ENCODE data around the gene KCTD11.

KCTD11 gene

DNA sequence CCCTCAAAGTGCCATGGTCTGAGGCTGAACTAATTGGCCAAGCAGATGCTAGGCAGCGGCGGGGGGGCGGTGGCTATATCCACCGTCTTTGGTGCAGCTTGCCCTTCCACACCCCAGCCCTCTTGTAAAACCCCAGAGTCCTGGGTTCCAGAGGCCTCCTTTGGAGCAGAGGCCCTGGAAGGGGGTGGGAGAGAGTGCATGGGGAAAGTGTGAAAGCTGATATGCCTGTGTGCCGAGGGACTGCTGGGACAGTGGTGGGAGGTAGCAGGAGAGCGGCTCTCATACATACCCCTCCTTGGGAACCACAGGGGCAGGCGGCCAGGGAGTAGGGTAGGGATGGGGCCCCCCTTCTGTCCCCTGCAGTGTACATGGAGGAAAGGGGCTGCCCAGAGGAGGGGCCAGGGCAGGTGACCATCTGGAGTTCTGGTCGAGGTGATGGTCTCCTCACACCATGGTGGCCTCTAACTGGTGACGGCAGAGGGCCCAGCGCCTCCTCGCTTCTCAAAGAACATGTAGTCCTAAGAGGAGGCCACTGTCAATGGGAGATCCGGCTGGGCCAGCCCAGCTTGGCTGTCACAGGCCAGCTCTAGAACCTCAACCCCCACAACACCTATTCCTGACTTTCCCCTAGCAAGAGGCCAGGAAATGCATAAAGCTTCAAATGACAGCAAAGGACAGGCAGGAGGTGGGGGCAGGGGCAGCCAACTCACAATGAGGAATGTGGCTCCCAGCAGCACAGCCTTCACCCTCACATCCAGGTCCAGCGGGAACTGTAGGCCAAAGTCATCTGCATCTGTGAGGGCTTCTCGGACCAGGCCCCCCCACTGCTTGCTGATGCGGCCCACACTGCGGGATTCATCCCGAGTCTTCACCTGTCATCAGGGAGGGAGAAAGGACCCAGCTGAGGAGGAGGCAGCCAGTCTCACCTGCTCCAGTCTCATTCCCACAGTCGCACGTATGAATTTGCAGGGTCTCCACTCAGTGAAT is 38.3 kb downstream of the KCTD11 start:
- TF ChIP-seq, protein P1, sequence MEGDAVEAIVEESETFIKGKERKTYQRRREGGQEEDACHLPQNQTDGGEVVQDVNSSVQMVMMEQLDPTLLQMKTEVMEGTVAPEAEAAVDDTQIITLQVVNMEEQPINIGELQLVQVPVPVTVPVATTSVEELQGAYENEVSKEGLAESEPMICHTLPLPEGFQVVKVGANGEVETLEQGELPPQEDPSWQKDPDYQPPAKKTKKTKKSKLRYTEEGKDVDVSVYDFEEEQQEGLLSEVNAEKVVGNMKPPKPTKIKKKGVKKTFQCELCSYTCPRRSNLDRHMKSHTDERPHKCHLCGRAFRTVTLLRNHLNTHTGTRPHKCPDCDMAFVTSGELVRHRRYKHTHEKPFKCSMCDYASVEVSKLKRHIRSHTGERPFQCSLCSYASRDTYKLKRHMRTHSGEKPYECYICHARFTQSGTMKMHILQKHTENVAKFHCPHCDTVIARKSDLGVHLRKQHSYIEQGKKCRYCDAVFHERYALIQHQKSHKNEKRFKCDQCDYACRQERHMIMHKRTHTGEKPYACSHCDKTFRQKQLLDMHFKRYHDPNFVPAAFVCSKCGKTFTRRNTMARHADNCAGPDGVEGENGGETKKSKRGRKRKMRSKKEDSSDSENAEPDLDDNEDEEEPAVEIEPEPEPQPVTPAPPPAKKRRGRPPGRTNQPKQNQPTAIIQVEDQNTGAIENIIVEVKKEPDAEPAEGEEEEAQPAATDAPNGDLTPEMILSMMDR (conservative IDR thresholded peaks at IDR 0.05; ENCODE audit: low read depth, low read length), result no peak
- no peak overlapping the region for H3K4me3 ChIP-seq (ENCODE audit: low read length)
- DNase-seq (ENCODE audit: low read depth), result no peak

DNA sequence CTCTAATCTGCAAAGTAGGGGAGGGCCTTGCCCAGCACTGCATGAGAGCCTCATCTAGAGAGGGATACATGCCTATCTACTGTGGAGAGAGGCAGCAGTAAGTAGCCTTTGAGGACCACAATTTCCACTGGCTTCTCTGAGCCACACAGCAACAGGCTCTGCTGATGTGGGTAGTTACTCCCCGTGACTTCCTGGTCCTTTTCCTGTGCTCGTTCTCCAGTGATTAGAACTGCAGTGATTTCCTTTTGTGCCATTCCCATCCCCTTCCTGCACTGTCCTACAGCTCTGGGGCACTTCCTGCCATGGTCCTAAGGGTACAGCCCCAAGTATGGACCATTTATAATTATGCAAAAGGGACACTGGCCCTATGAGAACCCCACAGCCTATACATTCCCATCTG is 39.3 kb downstream of the KCTD11 start:
- TF ChIP-seq, protein P1 (conservative IDR thresholded peaks at IDR 0.05; ENCODE audit: low read depth, low read length), result no peak
- no peak for DNase-seq (ENCODE audit: low read depth)
- no peak overlapping the region for H3K4me3 ChIP-seq (ENCODE audit: low read length)

DNA sequence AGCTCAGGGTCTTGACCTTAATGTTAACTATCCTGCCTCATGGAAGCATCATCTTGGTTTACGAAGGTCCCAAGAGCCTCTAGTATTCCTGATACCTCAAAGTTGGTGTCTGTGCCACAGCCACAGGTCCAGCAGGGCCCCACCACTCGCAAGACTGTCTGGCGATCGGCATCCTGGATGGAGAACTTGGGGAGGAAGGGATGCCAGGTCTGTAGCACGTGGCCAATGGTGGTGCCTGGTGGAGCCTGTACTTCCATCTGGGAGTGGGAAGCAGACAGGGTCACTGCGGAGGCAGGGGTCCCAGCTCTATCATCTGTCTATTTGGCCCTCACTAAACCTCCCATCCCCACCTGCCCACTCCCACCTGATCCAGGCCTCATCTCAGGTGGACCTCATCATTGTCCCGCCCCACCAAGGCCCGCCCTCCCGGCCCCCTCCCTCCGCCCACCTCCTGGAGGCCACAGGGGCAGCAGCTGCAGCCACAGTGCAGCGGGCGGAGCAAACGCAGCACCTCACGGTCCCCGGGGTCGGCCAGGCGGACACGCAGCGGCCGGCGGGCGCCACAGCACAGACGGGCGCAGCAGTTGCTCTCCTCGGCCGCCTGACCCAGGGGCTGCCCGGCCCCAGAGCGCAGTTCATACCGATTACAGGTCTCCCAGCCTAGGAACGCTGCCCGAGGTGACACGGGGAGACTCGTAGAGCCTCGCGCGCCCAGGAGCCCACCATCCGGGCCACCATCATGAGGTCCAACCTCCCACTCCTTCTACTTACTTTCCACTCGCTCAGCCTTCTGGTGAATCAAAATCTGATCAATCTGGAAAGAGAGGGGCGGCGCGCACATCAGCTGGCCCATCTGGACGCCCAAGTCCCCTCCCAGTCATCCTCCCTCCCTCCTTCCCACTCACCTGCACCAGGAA is 41.0 kb downstream of the KCTD11 start:
- peak overlapping the region; percentile 85 for H3K4me3 ChIP-seq (ENCODE audit: low read length)
- TF ChIP-seq, protein P1 (conservative IDR thresholded peaks at IDR 0.05; ENCODE audit: low read depth, low read length), result no peak
- no peak for DNase-seq (ENCODE audit: low read depth)

DNA sequence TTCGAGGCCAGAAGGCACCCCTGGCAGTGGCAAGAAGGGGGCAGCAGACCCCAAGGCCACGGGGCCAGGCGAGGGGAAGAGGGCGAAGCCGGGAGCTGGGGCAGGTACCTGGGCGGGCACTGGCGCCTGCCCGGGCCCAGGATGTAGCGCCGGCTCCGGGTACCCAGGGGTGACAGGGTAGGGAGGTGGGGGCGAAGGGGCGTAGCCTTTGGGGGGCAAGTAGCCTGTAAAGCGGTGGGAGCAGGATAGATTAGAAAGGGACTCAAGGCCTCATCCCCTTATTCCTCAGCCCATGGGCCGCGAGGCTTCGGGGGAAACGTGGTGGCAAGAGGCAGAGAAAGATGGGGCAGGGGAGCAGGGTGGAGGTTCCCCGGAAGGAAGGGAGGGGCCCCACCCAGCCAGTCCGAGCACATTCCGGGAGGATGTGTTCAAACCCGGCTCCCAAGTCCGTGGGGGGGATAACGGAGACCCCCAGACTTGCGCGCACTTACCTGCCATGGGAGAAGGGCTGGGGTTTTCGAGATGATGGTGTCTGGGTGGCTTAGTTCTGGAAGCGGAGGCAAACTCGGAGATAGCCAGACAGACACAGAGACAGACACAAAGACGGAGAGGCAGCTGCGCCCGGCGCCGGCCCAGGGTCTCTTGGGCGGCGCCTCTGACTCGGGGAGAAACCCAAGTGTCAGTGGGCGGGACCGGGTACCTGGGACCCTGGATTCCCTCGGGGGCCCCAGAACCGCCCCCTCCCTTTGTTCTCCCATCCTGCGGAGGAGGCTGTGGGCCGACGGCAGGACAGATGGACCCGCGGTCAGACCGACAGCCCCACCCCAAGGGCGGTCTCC is 41.9 kb downstream of the KCTD11 start:
- no peak for DNase-seq (ENCODE audit: low read depth)
- TF ChIP-seq, protein P1 (conservative IDR thresholded peaks at IDR 0.05; ENCODE audit: low read depth, low read length), result peak; percentile 29
- peak overlapping the region; percentile 85 for H3K4me3 ChIP-seq (ENCODE audit: low read length)

DNA sequence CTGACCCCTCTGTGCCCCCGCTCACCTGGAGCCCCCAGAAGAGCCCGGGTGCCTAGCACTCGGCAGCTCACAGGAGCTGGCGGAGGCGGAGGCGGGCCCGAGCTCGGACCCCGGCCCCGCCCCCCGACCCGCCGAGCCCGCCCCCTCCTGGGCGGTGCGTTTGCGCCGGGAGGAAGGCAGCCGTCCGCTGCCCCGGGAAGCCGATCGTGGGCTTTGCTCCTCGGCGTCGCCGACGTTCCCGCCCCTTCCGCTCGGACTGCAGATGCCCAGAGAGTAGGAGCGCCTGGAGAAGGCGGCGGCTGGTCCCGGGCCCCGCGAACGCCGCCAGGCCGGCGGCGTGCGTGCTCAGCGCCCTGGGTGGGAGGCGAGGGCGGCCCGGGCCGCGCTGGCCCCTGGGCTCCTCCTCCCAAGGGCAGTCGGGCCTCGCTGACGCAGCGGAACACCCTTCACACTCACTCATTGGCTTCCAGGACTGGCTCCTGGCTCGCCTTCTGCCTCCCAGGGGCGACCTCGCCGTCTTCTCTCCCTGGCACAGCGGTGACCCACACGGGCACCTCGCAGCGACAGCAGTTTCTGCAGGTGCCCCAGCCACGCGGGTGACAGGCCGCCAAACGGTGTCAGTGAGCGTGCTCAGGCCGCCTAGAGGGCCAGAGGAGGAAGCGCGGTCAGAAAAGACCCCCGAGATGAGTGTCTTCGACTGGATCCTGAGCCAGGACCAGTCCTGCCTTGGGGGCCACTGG is 42.7 kb downstream of the KCTD11 start, which contains the start of gene PLSCR3:
TSS of gene PLSCR3 (minus strand) at position 74 of the 740 bp plus-strand sequence. CDS start 415 bp downstream, outside the sequence.
- TF ChIP-seq, protein P1 (conservative IDR thresholded peaks at IDR 0.05; ENCODE audit: low read depth, low read length), result peak; percentile 47
- DNase-seq (ENCODE audit: low read depth), result peak; percentile 54

DNA sequence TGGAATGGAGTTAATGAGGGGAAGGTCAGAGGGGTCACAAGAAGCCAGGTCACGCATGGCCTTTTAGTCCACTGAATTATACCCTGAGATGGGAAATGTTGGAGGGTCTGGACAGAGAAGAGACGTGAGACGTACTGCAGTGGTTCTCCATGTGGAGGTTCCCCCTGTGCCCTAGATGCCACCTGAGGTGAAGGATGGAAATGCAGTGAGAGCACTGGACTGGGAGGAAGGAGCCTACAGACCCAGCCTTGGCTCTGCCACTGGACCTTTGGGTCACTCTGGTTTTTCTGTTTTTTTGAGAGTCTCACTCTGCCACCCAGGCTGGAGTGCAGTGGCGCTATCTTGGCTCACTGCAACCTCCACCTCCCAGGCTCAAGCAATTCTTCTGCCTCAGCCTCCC is 44.2 kb downstream of the KCTD11 start:
- DNase-seq (ENCODE audit: low read depth), result no peak
- TF ChIP-seq, protein P1 (conservative IDR thresholded peaks at IDR 0.05; ENCODE audit: low read depth, low read length), result no peak
- H3K4me3 ChIP-seq (ENCODE audit: low read length), result no peak overlapping the region

More for the DNA sequence above, 42.7 kb downstream of the KCTD11 start, which contains the start of gene PLSCR3:
- peak within 1 kb of the TSS; percentile 85 for H3K4me3 ChIP-seq (ENCODE audit: low read length)
